ENCODE measurements around the gene PCSK6. TPM values are rescaled to one million over a fixed set of nuclear protein-coding genes. Genes with fewer than 3 reads are reported as not detected.

Gene PCSK6
- total RNA-seq, 1 donor from 2014 or later = 6.8 TPM

- DNase-seq (ENCODE audit: low read depth) = no peak
- H3K27me3 ChIP-seq (ENCODE audit: control insufficient read depth, insufficient read depth, low read length) = no peaks in the 10 kb centered on the region
- FAIRE-seq = no peak
Measured at GRCh38 chr15:101398247-101398646, 91.3 kb downstream of the PCSK6 start.

GRCh38 chr15:101397521-101398003, 91.9 kb downstream of the PCSK6 start:
- FAIRE-seq (no peak), DNase-seq (ENCODE audit: low read depth) (no peak)
- Histone ChIP-seq H3K4me3 (ENCODE audit: low read depth, low read length) (no peak overlapping the region), H3K36me3 (ENCODE audit: control insufficient read depth, insufficient read depth, low read length) (no peaks in the 10 kb centered on the region), H3K27me3 (ENCODE audit: control insufficient read depth, insufficient read depth, low read length) (no peaks in the 10 kb centered on the region)
- TF ChIP-seq CTCF (IDR thresholded peaks at IDR 0.05; ENCODE audit: insufficient read depth, low read length, severe bottlenecking) = no peak

More at GRCh38 chr15:101398247-101398646, 91.3 kb downstream of the PCSK6 start:
- no peaks in the 10 kb centered on the region for H3K36me3 ChIP-seq (ENCODE audit: control insufficient read depth, insufficient read depth, low read length)
- TF ChIP-seq CTCF (IDR thresholded peaks at IDR 0.05; ENCODE audit: insufficient read depth, low read length, severe bottlenecking) = no peak
- no peak overlapping the region for H3K4me3 ChIP-seq (ENCODE audit: low read depth, low read length)

GRCh38 chr15:101396484-101397261, 92.8 kb downstream of the PCSK6 start:
- no peak for TF ChIP-seq CTCF (IDR thresholded peaks at IDR 0.05; ENCODE audit: insufficient read depth, low read length, severe bottlenecking)
- H3K4me3 ChIP-seq (ENCODE audit: low read depth, low read length) = no peak overlapping the region
- FAIRE-seq (no peak), DNase-seq (ENCODE audit: low read depth) (no peak)
- H3K27me3 ChIP-seq (ENCODE audit: control insufficient read depth, insufficient read depth, low read length) = no peaks in the 10 kb centered on the region
- no peaks in the 10 kb centered on the region for H3K36me3 ChIP-seq (ENCODE audit: control insufficient read depth, insufficient read depth, low read length)

- Histone ChIP-seq H3K36me3 (ENCODE audit: control insufficient read depth, insufficient read depth, low read length) (no peaks in the 10 kb centered on the region), H3K27me3 (ENCODE audit: control insufficient read depth, insufficient read depth, low read length) (no peaks in the 10 kb centered on the region), H3K4me3 (ENCODE audit: low read depth, low read length) (no peak overlapping the region)
- DNase-seq (ENCODE audit: low read depth) (no peak), FAIRE-seq (no peak)
- no peak for TF ChIP-seq CTCF (IDR thresholded peaks at IDR 0.05; ENCODE audit: insufficient read depth, low read length, severe bottlenecking)
Measured at GRCh38 chr15:101394654-101395053, 94.9 kb downstream of the PCSK6 start.

GRCh38 chr15:101394056-101394630, 95.4 kb downstream of the PCSK6 start:
- Histone ChIP-seq H3K4me3 (ENCODE audit: low read depth, low read length) (no peak overlapping the region), H3K27me3 (ENCODE audit: control insufficient read depth, insufficient read depth, low read length) (no peaks in the 10 kb centered on the region), H3K36me3 (ENCODE audit: control insufficient read depth, insufficient read depth, low read length) (no peaks in the 10 kb centered on the region)
- FAIRE-seq = no peak
- DNase-seq (ENCODE audit: low read depth) = no peak
- no peak for TF ChIP-seq CTCF (IDR thresholded peaks at IDR 0.05; ENCODE audit: insufficient read depth, low read length, severe bottlenecking)

All from bronchial epithelial cell (primary cell).